Thyroid gland (tissue), 4 donors: Measurements from ENCODE around the gene MGMT.

Experiments
- POLR2A ChIP-seq, 2 donors: fragments of 450-650 bp; IDR thresholded peaks; one replicate each; pipeline ENCODE4 v1.6.1; 2017; ENCODE audit warnings: antibody characterized with exemption in 2 of 2, mild to moderate bottlenecking in 2 of 2, moderate library complexity in 1 of 2
- TF ChIP-seq, protein P1 (sequence below), 6 experiments: fragments of 200-600 bp in 3 of 6; fragments of 450-650 bp in 3 of 6; sonication (generic) in 3 of 6; IDR thresholded peaks; one replicate each; pipeline ENCODE4 v1.5.1; 2016 to 2019; ENCODE audit warnings: antibody characterized with exemption in 6 of 6, mild to moderate bottlenecking in 2 of 6, inconsistent platforms in 1 of 6, moderate library complexity in 1 of 6

DNA sequence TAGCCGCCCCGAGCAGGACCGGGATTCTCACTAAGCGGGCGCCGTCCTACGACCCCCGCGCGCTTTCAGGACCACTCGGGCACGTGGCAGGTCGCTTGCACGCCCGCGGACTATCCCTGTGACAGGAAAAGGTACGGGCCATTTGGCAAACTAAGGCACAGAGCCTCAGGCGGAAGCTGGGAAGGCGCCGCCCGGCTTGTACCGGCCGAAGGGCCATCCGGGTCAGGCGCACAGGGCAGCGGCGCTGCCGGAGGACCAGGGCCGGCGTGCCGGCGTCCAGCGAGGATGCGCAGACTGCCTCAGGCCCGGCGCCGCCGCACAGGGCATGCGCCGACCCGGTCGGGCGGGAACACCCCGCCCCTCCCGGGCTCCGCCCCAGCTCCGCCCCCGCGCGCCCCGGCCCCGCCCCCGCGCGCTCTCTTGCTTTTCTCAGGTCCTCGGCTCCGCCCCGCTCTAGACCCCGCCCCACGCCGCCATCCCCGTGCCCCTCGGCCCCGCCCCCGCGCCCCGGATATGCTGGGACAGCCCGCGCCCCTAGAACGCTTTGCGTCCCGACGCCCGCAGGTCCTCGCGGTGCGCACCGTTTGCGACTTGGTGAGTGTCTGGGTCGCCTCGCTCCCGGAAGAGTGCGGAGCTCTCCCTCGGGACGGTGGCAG, at the start of gene MGMT:
- TF ChIP-seq, protein P1, sequence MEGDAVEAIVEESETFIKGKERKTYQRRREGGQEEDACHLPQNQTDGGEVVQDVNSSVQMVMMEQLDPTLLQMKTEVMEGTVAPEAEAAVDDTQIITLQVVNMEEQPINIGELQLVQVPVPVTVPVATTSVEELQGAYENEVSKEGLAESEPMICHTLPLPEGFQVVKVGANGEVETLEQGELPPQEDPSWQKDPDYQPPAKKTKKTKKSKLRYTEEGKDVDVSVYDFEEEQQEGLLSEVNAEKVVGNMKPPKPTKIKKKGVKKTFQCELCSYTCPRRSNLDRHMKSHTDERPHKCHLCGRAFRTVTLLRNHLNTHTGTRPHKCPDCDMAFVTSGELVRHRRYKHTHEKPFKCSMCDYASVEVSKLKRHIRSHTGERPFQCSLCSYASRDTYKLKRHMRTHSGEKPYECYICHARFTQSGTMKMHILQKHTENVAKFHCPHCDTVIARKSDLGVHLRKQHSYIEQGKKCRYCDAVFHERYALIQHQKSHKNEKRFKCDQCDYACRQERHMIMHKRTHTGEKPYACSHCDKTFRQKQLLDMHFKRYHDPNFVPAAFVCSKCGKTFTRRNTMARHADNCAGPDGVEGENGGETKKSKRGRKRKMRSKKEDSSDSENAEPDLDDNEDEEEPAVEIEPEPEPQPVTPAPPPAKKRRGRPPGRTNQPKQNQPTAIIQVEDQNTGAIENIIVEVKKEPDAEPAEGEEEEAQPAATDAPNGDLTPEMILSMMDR (IDR thresholded peaks at IDR 0.05) = no peak
- peak in 1 of 2 donors; percentile 68 for TF ChIP-seq POLR2A (IDR thresholded peaks at IDR 0.05)
